Erythroblast (primary cell): Measurements from ENCODE around the gene ZNF638.

ENCODE experiments used
- DNase-seq, 2 experiments: peaks; one replicate each; lab custom pipeline; 2025; lab: John Stamatoyannopoulos, UW
- GATA1 ChIP-seq: IDR thresholded peaks from 2 replicates; pipeline ENCODE4 v1.6.1; 2011; ENCODE audit warnings: low read depth, mild to moderate bottlenecking, control low read depth, low read length, moderate library complexity
- POLR2A ChIP-seq: IDR thresholded peaks from 2 replicates; pipeline ENCODE4 v1.6.1; 2011; ENCODE audit warnings: mild to moderate bottlenecking, low read length

The ZNF638 gene

DNA sequence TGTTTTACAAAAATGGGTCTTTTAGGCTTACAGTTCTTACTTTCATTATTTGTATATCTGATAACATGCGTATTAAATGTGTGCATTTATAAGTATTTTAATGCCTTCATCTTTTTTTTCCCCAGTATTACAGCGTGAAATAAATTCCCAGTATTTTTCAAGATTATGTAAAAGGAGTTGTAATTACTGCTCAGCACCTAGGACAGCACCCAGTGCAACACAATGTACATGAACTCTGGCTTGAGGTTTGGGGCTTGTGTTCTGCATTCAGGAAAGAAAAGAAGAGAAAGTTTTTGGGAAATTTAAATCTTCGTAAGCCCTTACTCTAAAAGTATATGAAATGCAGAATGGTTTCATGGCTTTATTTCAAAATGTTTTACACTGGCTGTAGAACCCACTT is 16.7 kb downstream of the ZNF638 start:
- DNase-seq: peak; percentile 38 to 41
- no peak for TF ChIP-seq GATA1
- no peak for TF ChIP-seq POLR2A

- TF ChIP-seq POLR2A: no peak
- no peak for TF ChIP-seq GATA1
- no peak for DNase-seq
These were observed 21.7 kb downstream of the ZNF638 start for GRCh38 chr2:71353248-71353647.

DNA sequence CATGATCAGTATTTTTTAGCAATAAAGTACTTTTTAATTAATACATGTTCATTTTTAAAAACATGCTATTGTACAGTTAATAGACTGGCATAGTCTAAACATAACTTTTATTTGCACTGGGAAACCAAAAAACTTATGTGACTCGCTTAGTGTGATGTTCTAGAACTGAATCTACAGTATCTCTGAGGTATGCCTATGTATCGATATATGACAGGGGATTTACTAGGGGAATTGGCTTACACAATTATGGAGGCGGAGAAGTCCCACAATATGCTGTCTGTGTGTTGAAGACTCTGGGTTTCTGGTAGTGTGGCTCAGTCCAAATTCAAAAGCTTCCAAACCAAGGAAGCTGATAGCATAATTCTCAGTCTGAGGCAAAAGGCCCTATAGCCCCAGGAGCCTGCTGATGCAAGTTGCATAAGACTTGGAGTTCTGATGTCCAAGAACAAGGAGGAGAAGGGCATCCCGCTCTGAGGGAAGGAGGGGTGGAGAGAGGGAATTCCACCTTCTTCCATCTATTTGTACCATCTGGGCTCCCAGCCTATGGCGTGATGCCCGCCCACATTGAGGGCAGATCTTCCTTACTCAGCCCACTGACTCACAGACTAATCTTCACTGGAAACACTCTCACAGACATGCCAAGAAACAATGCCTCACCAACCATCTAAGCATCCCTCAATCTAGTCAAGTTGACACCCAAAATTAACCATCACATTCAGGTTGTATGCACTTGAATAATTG is 27.5 kb downstream of the ZNF638 start:
- no peak for DNase-seq
- TF ChIP-seq GATA1 (no peak), POLR2A (no peak)

DNA sequence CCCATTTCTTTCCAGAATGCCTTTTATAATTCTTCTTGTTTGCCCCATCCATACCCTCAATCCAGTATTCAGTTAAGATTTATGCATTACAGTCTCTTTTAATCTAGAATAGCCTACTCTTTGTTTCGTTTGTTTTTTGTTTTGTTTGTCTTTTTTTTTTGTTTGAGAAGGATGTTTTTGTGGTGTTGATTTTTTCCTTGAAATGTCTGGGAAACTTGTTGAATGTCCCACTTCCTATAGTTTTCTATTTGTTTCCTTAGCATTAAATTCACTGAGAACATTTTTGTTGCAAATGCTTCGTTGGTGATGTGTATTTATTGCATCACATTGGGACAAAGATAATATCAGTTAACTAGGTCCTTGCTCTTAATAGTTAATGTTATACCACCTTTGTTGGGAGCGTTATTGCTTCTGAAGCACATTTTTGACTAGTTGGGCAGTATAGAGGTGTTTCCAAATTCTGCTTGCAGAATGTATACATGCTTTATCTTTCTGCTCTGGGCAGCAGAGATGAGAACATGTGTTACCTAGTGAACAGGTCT is 28.9 kb downstream of the ZNF638 start:
- no peak for DNase-seq
- no peak for TF ChIP-seq GATA1
- TF ChIP-seq POLR2A: no peak

DNA sequence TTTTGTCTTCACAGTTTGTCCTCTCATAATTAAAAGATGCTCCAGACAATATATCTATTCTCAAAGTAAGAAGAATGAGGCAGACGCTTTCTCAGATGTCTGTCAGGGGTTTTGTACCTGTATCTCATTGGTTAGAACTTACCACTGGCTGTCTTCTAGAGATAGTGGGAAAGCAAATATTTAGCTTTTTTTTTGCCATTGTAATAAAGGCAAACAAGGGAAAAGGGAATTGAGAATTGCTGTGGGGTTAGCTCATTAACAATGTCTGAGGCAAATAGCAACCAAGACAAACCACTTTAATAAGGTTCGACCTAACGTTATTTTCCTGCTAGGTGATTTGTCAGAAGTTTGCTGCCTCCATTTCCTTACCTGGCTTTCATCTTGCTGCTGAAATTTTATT is 30.0 kb downstream of the ZNF638 start:
- TF ChIP-seq GATA1 (no peak), POLR2A (no peak)
- DNase-seq: no peak

DNA sequence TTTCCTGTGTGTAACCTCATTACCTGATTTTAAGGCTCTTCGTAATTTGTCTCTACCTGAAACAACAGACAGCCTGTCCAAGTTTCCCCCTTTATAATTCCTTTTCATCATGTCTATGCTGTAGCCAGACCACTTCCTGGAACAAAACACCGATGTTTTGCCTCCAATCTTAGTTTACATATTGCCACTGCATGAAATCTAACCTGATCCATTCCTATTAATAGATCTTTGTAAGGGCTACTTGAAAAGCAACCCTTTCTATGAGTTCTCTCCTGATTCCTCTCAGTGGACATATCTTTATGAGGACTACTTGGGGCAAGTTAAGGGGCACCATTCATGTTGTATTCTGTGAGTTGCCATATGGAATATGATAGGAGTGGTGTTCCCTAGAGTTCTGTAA is 30.9 kb downstream of the ZNF638 start:
- DNase-seq: no peak
- TF ChIP-seq GATA1 (no peak), POLR2A (no peak)

GRCh38 chr2:71370015-71370414 is 38.4 kb downstream of the ZNF638 start:
- no peak for DNase-seq
- TF ChIP-seq GATA1 (no peak), POLR2A (no peak)

- DNase-seq: no peak
- TF ChIP-seq GATA1: no peak
- no peak for TF ChIP-seq POLR2A
These were observed 40.5 kb downstream of the ZNF638 start for GRCh38 chr2:71372042-71372441.

GRCh38 chr2:71379086-71379485 is 47.5 kb downstream of the ZNF638 start:
- DNase-seq: peak; percentile 21 to 57
- no peak for TF ChIP-seq POLR2A
- no peak for TF ChIP-seq GATA1

GRCh38 chr2:71380665-71381064 is 49.1 kb downstream of the ZNF638 start:
- TF ChIP-seq POLR2A (no peak), GATA1 (no peak)
- no peak for DNase-seq

- no peak for DNase-seq
These were observed 53.4 kb downstream of the ZNF638 start for GRCh38 chr2:71385012-71385411.

GRCh38 chr2:71388214-71388613 is 56.6 kb downstream of the ZNF638 start:
- no peak for TF ChIP-seq POLR2A
- TF ChIP-seq GATA1: no peak
- peak in 1 of 2 experiments; percentile 22 for DNase-seq

More at GRCh38 chr2:71385012-71385411, 53.4 kb downstream of the ZNF638 start:
- TF ChIP-seq GATA1 (no peak), POLR2A (no peak)

GRCh38 chr2:71389384-71390072 is 57.9 kb downstream of the ZNF638 start:
- DNase-seq: no peak
- no peak for TF ChIP-seq POLR2A
- TF ChIP-seq GATA1: no peak

- TF ChIP-seq GATA1 (no peak), POLR2A (no peak)
- no peak for DNase-seq
These were observed 61.6 kb downstream of the ZNF638 start for GRCh38 chr2:71393216-71393615.

DNA sequence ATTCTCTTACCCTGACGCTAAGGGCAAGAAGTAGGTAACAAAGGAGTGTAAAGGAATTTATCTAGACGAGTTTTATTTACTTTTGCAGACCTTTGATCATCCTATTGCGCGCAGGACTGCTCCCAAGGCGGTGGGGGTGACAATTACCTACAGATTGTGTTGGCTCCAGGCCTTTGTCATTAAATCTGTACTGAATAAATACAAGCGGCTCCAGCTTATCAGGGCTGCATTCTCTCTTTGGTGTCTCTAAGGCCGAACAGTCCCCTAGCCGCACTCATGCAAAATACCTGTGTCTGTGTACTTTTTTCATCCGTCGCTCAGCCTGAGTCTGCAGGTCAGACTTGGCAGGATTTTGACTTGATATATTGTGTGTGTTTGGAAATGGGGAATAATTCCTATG is 63.9 kb downstream of the ZNF638 start:
- no peak for TF ChIP-seq GATA1
- TF ChIP-seq POLR2A: no peak

More for the DNA sequence above, 63.9 kb downstream of the ZNF638 start:
- no peak for DNase-seq
